Central memory CD8-positive, alpha-beta T cell (primary cell): ENCODE results near the gene SLC17A4.
"Not testable (repeated sequence)": the region's sequence is repeated elsewhere in the genome, so short reads cannot be mapped to it uniquely, and the experiment has no call there.

ENCODE experiments used
- ATAC-seq: fragments of 150-1000 bp; cut with Tn5 transposase; replicated peaks from 2 replicates; pipeline ENCODE4 v1.10.0; 2022; ENCODE audit warnings: mild to moderate bottlenecking, moderate FRiP score, moderate number of reproducible peaks; ENCODE audit not compliant: poor library complexity, severe bottlenecking; ENCODE audit errors: extremely low read depth
- DNase-seq, 2 donors: peaks; one replicate each; pipeline ENCODE4 v3.0.0; 2021; ENCODE audit warnings: low spot score in 2 of 2
- H3K27ac Mint-ChIP-seq: one replicate; pipeline ENCODE4 v1.8.0; 2022; ENCODE audit warnings: low read depth, mild to moderate bottlenecking, moderate library complexity, mixed read lengths
- H3K27me3 Mint-ChIP-seq: one replicate; pipeline ENCODE4 v1.8.0; 2022; ENCODE audit warnings: mixed read lengths
- H3K36me3 Mint-ChIP-seq: one replicate; pipeline ENCODE4 v1.8.0; 2022; ENCODE audit warnings: mild to moderate bottlenecking, moderate library complexity, mixed read lengths; ENCODE audit not compliant: insufficient read depth
- H3K4me1 Mint-ChIP-seq: one replicate; pipeline ENCODE4 v1.8.0; 2022; ENCODE audit warnings: mixed read lengths
- H3K4me3 Mint-ChIP-seq: one replicate; pipeline ENCODE4 v1.8.0; 2022; ENCODE audit warnings: mild to moderate bottlenecking, moderate library complexity, mixed read lengths
- H3K9me3 Mint-ChIP-seq: one replicate; pipeline ENCODE4 v1.8.0; 2022; ENCODE audit warnings: mixed read lengths

The SLC17A4 gene

DNA sequence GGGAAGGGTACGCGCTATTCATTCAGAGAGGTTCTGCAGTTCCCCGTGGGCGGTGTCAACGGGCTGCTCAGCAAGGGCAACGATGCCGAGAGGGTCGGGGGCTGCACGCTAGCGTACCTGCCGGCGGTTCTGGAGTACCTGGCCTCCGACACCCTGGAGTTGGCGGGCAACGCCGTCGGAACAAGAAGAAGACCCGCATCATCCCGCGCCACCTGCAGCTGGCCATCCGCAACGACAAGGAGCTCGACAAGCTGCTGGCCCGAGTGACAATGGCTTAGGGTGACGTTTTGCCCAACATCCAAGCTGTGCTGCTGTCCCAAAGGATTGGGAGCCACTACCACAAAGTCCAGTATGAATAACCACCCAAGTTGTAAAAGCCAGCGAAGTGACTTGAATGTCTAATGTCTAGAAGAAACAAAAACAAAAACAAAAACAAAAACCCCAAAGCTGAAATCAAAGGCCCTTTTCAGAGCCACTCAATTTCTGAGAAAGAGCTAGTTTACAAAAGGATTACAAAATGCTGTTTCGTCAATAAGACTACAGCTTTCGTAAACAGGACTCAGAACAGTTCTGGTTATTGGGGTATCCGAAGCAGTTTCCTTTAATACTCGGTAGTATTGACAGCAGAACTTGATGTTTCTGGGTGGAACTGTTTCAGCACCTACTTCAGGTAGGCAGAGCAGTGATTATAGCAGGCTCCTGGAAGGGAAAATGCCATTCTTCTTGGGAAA lies 21.9 kb upstream of the SLC17A4 start:
- H3K27me3 Mint-ChIP-seq: peaks cover 86% of the 10 kb centered on the region

DNA sequence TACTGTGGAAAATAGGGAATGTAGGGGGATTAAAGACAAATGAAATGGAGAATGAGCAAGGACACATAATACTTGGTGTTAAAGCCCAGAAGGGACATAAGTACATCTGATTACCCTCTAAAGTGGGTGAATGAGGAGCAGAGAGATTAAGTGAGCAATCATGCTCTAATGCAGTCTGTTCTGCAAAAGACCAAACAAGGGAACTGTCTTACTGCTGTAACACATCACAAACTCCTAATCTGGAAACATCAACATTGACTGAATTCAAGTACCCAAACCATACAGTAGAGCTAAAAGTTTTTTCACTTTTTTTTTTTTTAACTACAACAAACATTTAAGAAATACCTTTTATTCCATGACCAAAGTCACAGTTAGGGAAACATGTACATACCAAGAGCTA lies 19.3 kb upstream of the SLC17A4 start:
- H3K27me3 Mint-ChIP-seq: peaks cover 76% of the 10 kb centered on the region
- H3K4me3 Mint-ChIP-seq: no peak overlapping the region
- no peaks in the 10 kb centered on the region for H3K4me1 Mint-ChIP-seq

More for the DNA sequence above, 21.9 kb upstream of the SLC17A4 start:
- H3K27ac Mint-ChIP-seq: no peak overlapping the region
- no peak overlapping the region for H3K4me3 Mint-ChIP-seq
- no peak for DNase-seq
- H3K9me3 Mint-ChIP-seq: no peaks in the 10 kb centered on the region
- H3K36me3 Mint-ChIP-seq: no peaks in the 10 kb centered on the region
- no peak for ATAC-seq
- H3K4me1 Mint-ChIP-seq: no peaks in the 10 kb centered on the region

DNA sequence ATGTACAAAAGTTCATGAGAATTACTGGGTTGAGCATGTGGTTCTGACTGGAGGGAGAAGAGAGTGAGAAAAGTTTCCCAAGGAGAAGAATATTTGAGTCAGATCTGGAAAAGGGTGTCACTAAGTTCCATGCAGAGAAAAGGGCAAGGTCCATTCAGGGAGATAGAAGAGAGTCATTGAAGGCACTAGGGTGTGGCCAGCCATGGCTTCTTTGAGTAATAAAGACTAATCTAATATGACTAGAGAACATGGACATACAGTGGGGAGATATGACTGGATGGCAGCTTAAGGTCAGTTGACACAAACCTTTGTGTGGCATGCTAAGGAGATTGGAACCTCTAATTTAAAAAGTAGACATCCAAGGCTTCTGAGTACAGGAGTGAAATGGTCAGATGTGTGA lies 10.7 kb upstream of the SLC17A4 start:
- no peak for ATAC-seq
- no peaks in the 10 kb centered on the region for H3K9me3 Mint-ChIP-seq
- H3K36me3 Mint-ChIP-seq: no peaks in the 10 kb centered on the region

More for the DNA sequence above, 19.3 kb upstream of the SLC17A4 start:
- DNase-seq: no peak
- Mint-ChIP-seq H3K27ac (no peak overlapping the region), H3K9me3 (no peaks in the 10 kb centered on the region), H3K36me3 (no peaks in the 10 kb centered on the region)
- ATAC-seq: no peak

DNA sequence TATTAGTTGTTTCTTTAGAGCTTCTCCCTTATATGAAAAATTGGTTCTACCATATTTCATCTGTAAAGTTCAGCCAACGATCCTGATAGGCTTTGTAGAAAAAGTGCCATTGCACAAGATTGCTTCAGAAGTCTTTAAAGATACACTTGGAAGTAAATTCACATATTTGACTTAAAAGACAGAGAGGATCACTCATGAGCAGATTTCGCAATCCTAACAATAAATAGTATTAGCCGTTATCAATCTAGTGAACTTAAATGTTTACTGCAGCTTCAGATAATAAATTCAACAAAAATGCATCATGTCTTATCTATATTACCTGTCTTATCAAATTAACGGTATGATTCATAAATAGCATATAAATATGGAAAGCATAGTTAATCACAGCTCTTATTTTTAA lies 8.7 kb upstream of the SLC17A4 start:
- H3K4me3 Mint-ChIP-seq: no peak overlapping the region
- no peaks in the 10 kb centered on the region for H3K4me1 Mint-ChIP-seq
- no peaks in the 10 kb centered on the region for H3K36me3 Mint-ChIP-seq
- ATAC-seq (no peak), DNase-seq (no peak)
- no peak overlapping the region for H3K27ac Mint-ChIP-seq
- no peaks in the 10 kb centered on the region for H3K27me3 Mint-ChIP-seq
- H3K9me3 Mint-ChIP-seq: no peaks in the 10 kb centered on the region

More for the DNA sequence above, 10.7 kb upstream of the SLC17A4 start:
- no peak for DNase-seq
- Mint-ChIP-seq H3K27ac (no peak overlapping the region), H3K4me1 (no peaks in the 10 kb centered on the region), H3K27me3 (peaks cover 6% of the 10 kb centered on the region), H3K4me3 (no peak overlapping the region)

DNA sequence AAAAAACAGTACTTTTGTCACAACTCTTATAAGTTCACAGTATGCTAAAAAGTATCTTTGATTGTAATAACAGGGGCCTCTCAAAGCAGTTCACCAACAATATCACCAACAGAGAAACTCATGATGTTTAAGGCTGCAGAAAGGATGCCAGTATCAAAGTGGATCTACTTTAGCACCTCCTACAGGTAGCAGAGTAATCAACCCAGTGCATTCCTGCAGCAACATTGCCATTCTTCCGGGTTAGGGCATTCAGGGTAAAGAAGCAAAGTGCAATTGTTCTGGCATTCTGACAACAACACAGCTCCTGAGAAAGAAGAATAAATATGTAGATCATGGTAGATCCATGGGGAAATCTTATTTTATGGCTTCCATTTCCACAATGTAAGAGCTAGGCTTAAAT lies 7.6 kb upstream of the SLC17A4 start:
- no peaks in the 10 kb centered on the region for H3K36me3 Mint-ChIP-seq
- H3K27ac Mint-ChIP-seq: no peak overlapping the region
- H3K27me3 Mint-ChIP-seq: no peaks in the 10 kb centered on the region
- no peaks in the 10 kb centered on the region for H3K4me1 Mint-ChIP-seq
- no peak overlapping the region for H3K4me3 Mint-ChIP-seq
- H3K9me3 Mint-ChIP-seq: no peaks in the 10 kb centered on the region
- ATAC-seq (no peak), DNase-seq (no peak)

DNA sequence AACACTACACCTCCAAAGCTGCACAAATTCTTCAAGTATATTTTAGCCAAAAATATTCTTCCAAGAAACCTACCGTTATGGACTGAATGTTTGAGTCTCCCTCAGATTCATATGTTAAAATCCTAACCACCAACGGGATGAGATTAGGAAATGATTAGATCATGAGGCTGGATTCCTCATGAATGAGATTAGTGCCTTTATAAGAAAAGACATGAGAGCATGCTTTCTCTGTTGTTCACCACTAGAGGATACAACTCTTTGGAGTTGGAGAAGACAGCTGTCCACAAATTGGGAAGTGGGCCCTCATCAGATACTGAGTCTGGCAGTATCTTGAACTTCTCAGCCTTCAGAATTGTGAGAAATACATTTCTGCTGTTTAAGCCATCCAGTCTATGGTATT lies 7.1 kb upstream of the SLC17A4 start:
- Mint-ChIP-seq H3K27me3 (no peaks in the 10 kb centered on the region), H3K9me3 (no peaks in the 10 kb centered on the region), H3K4me3 (no peak overlapping the region), H3K4me1 (no peaks in the 10 kb centered on the region), H3K27ac (no peak overlapping the region), H3K36me3 (no peaks in the 10 kb centered on the region)
- DNase-seq (no peak), ATAC-seq (no peak)

DNA sequence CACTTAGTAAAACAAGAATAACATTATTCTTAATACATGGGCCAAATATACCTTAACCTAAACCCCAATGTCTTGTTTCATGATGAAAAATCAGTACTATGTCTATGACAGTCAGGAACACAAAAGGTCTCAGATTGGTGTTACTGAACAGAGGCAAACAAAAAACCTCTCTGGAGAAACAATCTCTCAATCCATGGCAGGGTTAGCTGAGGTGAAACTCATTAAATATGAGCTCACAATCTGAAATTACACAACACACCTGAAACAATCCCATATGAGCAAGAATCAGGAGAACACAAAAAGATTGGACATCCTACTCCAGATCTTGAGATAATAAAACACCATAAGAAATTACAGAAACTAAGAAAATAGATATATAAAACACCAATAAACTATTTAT lies 6.5 kb upstream of the SLC17A4 start:
- Mint-ChIP-seq H3K4me1 (no peaks in the 10 kb centered on the region), H3K27ac (no peak overlapping the region), H3K4me3 (no peak overlapping the region), H3K36me3 (no peaks in the 10 kb centered on the region), H3K9me3 (no peaks in the 10 kb centered on the region), H3K27me3 (no peaks in the 10 kb centered on the region)
- DNase-seq: no peak
- ATAC-seq: no peak

DNA sequence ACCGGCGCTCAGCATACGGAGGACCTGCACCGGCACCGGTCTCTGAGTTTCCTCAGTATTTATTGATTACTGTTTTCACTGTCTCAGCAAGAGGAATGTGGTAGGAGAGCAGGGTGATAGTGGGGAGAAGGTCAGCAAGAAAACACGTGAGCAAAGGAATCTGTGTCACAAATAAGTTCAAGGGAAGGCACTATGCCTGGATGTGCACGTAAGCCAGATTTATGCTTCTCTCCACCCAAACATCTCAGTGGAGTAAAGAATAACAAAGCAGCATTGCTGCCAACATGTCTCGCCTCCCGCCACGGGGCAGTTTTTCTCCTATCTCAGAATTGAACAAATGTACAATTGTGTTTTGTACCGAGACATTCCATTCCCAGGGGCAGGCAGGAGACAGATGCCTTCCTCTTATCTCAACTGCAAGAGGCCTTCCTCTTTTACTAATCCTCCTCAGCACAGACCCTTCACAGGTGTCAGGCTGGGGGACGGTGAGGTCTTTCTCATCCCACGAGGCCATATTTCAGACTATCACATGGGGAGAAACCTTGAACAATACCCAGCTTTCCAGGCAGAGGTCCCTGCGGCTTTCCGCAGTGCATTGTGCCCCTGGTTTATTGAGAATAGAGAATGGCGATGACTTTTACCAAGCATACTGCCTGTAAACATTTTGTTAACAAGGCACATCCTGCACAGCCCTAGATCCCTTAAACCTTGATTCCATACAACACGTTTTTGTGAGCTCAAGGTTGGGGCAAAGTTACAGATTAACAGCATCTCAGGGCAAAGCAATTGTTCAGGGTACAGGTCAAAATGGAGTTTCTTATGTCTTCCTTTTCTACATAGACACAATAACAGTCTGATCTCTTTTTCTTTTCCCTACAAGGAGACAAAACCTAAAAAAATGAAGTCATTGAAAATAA lies 5.7 kb upstream of the SLC17A4 start:
- H3K36me3 Mint-ChIP-seq, H3K4me1 Mint-ChIP-seq, H3K4me3 Mint-ChIP-seq, DNase-seq, ATAC-seq, H3K9me3 Mint-ChIP-seq, H3K27me3 Mint-ChIP-seq, H3K27ac Mint-ChIP-seq: not testable (repeated sequence)

DNA sequence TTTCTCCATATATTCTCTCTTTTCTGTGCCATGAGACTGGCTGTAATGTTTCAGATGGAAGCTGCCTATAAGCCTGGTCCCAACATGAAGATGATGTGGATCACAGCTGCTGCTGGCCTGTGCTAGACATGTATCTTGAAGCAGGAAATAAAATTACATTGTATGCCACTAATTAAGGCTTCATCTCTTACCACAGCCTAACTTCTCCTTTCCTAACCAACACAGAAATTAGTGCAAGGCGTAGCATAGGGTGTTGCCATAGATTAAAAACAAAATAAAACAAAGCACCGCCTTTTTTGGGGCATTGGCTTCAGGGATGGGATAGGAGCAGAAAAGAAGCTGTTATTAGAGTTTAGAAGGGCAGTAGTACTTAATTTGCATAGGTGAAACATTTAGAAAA lies 4.7 kb upstream of the SLC17A4 start:
- H3K27ac Mint-ChIP-seq: no peak overlapping the region
- no peak for ATAC-seq
- no peaks in the 10 kb centered on the region for H3K27me3 Mint-ChIP-seq
- no peaks in the 10 kb centered on the region for H3K9me3 Mint-ChIP-seq
- no peaks in the 10 kb centered on the region for H3K36me3 Mint-ChIP-seq
- DNase-seq: no peak
- no peaks in the 10 kb centered on the region for H3K4me1 Mint-ChIP-seq
- H3K4me3 Mint-ChIP-seq: no peak overlapping the region

DNA sequence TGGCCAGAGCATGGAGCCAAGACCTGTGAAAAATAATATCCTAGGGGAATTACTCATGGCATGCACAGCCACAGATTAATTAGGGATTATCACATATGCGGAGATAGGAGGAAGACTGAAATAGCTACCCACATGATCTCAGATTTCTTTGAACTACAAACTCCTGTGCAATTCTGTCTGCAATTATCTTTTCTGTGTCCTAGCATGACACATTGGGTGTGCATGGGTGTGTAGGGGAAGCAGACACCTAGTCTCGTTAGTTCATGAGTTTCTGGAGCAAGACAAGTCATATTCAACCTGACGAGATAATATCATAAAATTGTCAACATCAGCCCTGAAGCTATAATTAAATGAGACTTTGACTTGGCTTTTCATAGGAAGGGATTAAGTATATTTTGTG lies 3.6 kb upstream of the SLC17A4 start:
- DNase-seq (no peak), ATAC-seq (no peak)
- Mint-ChIP-seq H3K4me1 (no peaks in the 10 kb centered on the region), H3K36me3 (no peaks in the 10 kb centered on the region), H3K27ac (no peak overlapping the region), H3K9me3 (no peaks in the 10 kb centered on the region), H3K4me3 (no peak overlapping the region), H3K27me3 (no peaks in the 10 kb centered on the region)

DNA sequence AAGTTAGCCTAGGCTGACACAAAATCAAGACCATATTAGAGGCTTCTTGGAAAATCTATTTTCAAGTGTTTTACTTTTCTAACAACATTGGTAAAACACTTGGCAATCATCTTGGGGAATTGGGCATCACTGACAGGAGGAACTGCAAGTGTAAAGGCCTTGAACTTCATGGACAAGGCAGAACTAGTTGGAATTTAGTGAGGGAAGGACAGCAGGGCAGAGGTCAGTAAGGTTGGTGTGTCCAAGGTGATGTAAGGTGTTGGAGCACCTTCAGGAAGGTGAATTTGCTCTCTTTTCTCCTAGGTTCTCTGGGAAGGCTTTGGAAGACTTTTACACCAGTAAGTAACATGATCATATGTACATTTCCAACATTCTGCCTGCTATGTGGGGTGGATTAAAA lies 1.5 kb upstream of the SLC17A4 start:
- DNase-seq: no peak
- Mint-ChIP-seq H3K4me1 (no peaks in the 10 kb centered on the region), H3K9me3 (no peaks in the 10 kb centered on the region), H3K27ac (no peak overlapping the region), H3K27me3 (no peaks in the 10 kb centered on the region), H3K4me3 (no peak overlapping the region), H3K36me3 (no peaks in the 10 kb centered on the region)
- no peak for ATAC-seq

DNA sequence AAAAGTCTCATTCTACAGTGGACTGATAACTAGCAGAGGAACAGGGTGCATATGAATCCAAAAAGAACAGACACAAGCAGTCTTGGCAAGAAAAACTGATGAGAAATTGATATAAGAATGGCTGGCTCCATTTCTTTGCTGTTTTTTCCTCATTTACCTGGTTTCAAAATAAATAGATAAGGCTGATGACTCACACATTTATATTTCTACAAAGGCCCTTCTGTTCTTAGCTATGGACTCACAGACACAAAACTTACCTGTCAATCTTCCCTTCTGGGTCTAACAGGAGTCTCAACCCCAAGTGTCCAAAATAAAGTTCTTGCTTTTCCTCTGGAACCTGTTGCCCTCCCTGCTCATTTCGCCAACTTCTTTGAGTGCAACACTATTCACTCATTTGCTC lies 941 bp downstream of the SLC17A4 start:
- H3K9me3 Mint-ChIP-seq: no peaks in the 10 kb centered on the region
- no peak overlapping the region for H3K4me3 Mint-ChIP-seq
- ATAC-seq: no peak
- H3K36me3 Mint-ChIP-seq: no peaks in the 10 kb centered on the region
- H3K27me3 Mint-ChIP-seq: peaks cover 15% of the 10 kb centered on the region
- H3K4me1 Mint-ChIP-seq: no peaks in the 10 kb centered on the region
- no peak overlapping the region for H3K27ac Mint-ChIP-seq
- no peak for DNase-seq
